Stimulated activated CD4-positive, alpha-beta T cell treated with anti-CD3 and anti-CD28 coated beads, Interleukin-15, amount 100 ng/mL, for 24 hours (primary cell): ENCODE results near the gene PUS3.

ENCODE experiments used
- DNase-seq: peaks from one replicate; pipeline ENCODE4 v3.0.0-alpha.2; 2020

The PUS3 gene

GRCh38 chr11:125902927-125903710 lies at the start of gene PUS3:
Gene PUS3, minus strand, starts transcription at chr11:125903206. Its CDS starts 6,922 bp downstream, at chr11:125896284.
- DNase-seq: peak; percentile 94

DNA sequence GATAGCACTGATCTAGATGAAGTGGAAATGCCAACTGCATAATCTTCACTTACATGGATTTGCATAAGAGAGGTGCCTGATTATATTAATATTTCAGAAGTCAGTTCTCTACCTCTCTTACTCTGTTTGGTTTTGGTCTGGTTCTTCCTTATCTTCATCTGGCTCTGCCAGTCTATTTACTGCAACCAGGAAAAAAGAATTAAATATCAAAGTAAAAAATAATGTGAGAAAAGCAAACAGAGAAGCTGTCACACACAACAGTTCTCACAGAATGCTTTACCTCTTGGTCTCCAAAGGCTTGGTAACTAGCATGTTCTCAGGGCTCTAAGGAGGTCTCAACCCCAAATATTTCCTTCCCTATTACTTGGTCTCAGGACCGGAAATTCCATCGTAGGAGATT lies 49.6 kb upstream of the PUS3 start:
- DNase-seq: no peak

- DNase-seq: no peak
Observed at GRCh38 chr11:125951731-125952130, 48.7 kb upstream of the PUS3 start.

DNA sequence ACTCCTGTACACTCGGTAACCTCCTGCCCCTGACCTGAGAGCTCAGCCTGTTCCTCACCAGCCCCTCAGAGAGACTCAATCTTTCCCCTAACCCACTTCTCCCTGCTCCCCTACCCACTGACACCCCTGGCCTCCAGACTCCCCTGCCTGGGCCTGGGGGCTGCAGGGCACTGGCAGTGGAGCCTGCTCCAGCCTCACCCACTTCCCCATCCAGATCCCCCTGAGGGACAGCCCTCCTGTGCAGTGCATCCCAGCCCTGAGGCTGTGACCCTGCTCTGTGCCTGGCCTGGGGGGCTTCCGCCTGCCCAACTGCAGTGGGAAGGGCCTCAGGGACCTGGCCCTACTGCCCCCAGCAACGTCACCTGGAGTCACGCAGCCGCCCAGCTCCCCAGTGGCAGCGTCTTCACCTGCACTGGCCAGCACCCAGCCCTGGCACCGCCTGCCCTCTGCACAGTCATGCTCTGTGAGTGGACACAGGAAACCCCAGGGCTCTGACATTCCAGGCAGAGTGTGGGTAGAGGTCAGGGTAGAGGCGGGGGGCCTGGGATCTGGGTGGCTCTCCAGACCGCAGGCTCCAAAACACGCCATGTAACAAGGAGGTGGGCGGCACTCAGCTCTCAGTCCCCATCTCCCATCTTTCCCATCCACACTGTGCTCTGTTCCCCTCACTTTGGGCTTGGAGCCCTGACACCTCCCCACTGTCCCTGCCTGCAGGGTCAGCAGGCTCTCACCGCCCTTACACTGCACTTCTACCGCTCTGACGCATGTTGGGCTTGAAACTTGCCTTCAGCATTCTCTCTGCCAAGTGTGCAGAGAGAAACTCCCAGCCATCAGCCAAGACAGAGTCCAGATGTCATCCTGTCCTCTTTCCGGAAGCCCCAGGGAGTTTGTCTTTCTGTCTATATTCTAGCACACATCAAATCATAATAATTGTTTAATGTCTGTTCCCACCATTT lies 48.0 kb upstream of the PUS3 start:
- DNase-seq: no peak

- no peak for DNase-seq
Observed at GRCh38 chr11:125950178-125950490, 47.1 kb upstream of the PUS3 start.

DNA sequence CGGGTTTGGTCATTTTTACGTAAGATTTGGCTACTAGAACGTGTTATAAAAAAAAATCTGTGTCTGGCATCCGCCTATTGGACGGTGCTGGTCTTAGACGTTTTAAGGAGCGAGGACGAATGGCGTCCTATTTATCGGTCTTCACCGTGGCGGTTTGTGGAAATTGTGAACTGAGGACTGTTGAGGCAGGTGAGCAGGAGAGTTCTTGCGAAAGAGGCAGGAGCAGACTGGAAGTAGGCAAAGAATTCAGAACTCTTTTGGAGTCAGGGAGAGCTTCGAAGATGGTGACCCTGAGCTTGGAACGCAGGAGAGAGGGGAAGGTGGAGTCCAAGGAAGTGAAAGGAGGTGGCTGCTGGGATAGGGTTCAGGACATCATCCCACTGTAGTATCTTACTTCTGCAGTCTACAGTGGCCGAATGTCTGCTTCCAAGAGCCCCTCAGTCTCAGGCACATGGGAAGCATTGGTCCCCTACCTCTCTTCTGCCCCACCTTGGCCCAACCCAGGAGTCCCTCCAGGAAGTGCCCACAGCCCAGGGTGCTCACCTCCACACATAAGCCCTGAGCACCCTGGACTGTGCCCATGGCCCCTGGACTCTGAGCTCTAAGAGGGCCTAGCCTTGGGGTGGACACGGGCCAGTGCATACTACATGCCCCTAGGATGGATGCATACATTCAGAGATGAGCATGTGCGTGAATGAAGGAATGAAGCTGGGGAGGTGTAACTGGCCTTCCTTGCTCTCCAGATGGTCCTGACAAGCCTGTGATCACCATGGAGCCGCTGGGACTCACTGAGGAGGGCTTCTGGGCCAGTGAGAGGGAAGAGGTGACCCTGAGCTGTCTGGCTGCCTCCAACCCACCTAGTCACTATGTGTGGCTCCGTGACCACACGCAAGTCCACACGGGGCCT lies 46.5 kb upstream of the PUS3 start:
- no peak for DNase-seq

DNA sequence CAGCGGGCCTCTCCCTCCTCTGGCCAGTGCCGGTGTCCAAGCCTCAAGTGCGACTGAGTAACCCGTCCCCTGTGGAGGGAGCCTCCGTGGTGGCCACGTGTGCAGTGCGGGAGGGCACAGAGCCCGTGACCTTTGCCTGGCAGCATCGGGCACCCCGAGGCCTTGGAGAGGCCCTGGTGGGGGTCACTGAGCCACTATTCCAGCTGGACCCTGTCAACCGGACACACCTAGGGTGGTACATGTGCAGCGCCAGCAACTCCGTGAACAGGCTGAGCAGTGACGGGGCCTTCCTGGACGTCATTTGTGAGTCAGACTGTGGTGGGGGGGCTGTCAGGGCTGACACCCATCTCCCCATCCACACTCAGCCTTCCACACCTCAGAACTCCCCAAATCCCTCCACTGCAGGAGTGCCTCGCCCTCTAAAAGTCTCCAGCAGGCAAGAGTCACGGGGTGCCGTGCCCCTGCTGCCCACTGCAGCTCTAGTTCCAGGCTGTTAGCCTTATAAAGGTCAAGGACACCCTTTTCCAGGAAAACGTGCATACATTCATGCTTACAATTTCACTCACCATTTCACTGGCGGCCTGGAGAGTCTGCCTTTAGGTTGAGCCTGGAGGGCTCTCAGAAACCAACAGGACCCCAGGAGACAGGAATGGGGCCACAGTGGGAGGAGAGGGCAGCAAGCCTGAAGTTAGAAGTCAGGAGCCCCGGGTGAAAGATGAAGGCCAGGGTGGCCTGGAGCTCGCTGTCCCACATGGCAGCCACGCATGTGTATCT lies 45.5 kb upstream of the PUS3 start:
- no peak for DNase-seq

GRCh38 chr11:125947419-125948277 lies 44.6 kb upstream of the PUS3 start:
- no peak for DNase-seq

DNA sequence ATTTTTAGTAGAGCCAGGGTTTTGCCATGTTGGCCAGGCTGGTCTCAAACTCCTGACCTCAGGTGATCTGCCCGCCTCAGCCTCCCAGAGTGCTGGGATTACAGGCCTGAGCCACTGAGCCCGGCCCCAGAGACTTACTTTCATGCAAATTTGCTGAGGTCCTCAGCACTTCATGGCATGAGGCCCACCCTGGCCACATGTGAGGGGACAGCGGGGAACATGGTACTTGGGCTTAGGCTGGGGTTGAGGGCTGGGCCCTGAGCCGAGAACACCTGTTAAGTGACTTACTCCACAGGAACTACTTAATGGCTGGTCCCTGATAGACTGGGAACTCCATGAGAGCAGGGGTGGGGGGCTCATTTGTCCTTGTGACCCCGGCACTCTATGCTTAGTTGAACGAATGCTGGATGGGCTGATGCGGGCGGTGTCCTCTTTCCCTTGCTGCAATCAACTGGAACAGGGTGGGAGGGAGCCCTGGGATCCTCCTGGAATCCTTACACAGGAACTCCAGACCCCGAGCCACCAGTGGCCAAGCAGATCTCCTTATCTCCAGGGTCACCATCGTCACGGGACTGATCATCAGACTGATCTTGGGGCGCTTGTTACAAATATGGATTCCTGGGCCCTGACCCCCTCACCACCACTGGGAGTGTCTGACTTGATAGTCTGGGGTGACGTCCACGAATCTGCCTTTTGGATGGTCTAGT lies 43.9 kb upstream of the PUS3 start:
- DNase-seq: no peak

- no peak for DNase-seq
Observed at GRCh38 chr11:125945797-125946520, 43.0 kb upstream of the PUS3 start, which contains the start of gene VSIG10L2. Gene VSIG10L2, plus strand, starts transcription at chr11:125946044. Its CDS starts 12 bp downstream, at chr11:125946056.

GRCh38 chr11:125945011-125945796 lies 42.2 kb upstream of the PUS3 start:
- no peak for DNase-seq

GRCh38 chr11:125944350-125945010 lies 41.5 kb upstream of the PUS3 start:
- no peak for DNase-seq

DNA sequence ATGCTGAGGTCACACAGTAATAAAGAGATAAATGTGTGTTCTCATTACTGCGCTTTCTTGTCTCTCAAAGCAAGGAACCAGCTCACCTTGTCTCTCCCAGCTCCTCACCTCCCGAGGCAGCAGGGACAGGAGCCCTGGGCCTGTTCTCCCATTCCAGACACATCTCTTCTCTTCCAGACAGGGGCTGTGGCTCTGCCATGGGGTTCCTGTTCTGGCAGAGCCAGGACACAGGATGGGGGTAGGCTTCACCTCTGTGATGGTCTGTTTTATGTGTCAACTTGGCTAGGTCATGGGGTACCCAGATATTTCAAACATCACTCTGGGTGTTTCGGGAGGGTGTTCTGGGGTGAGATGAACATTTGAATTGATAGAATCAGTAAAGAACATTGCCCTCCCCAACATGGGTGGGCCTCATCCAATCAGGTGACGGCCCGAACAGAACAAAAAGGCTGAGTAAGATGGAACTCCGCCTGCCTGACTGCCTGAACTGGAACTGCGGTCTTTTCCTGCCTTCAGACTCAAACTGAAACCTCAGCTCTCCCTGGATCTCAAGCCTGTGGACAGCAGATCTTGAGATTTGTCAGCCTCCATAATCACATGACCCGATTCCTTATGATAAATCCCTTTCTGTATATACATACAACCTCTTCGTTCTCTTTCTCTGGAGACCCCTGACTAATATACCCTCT lies 40.8 kb upstream of the PUS3 start:
- DNase-seq: no peak

DNA sequence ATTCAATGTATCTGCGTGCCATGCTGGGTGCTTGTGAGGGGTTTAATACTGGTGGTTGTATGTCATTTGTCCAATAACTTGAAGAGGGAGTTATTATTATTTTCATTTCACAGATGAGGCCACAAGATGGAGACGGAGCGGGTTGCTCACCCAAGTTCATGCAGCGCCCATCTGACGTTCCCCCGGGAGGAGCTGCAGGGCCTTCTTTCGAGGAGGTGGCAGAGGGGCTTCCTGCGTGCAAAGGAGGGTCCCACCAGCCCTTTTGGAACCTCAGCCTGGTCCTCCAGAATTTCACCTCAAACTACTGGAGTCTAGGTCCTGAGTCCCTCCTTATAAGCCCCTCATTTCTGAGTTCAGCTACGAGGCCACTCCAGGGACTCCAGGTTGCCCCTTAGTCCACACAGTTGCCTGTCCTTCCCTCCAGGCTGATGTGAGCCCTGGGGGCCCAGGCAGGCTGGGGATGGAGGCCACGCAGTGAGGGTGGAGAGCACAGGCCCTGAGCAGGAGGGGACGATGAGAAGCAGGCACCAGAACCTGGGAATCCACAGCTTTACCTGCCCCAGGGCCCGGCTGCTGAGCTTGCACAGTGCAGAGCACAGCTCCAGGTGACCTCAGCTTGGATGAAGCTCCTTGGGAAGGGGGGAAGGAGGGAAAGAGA lies 39.9 kb upstream of the PUS3 start:
- DNase-seq: no peak

GRCh38 chr11:125941619-125942611 lies 38.9 kb upstream of the PUS3 start:
- DNase-seq: peak; percentile 72

DNA sequence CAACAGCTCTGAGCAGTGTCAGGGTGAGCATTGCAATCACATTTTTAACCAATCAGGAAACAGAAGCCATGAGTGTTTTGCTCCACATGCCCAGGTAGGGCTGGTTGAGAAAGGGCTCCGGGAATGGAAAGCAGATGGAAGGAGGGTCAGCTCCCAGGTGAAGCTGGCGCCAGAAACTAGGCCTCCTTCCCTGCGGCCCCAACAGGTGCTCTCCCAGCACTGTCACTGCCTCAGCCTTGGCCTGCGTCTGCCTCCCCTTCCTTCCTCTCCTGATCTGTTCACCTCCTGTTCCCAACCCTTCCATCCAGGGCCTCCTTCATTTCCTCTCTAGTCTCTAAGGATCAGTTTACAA lies 38.2 kb upstream of the PUS3 start:
- DNase-seq: no peak
